CD4-positive, alpha-beta T cell treated with Interleukin-6 for 4 hours (primary cell): ENCODE measurements around the gene RPS27A.
A peak's percentile ranks its signal among the peaks of the same experiment; 100 is the strongest.
"Not testable (repeated sequence)": the region's sequence is repeated elsewhere in the genome, so short reads cannot be mapped to it uniquely, and the experiment has no call there.

Experiments
- DNase-seq: peaks from one replicate; pipeline ENCODE4 v3.0.0-alpha.2; 2020; ENCODE audit warnings: mixed read lengths

RPS27A gene

DNA sequence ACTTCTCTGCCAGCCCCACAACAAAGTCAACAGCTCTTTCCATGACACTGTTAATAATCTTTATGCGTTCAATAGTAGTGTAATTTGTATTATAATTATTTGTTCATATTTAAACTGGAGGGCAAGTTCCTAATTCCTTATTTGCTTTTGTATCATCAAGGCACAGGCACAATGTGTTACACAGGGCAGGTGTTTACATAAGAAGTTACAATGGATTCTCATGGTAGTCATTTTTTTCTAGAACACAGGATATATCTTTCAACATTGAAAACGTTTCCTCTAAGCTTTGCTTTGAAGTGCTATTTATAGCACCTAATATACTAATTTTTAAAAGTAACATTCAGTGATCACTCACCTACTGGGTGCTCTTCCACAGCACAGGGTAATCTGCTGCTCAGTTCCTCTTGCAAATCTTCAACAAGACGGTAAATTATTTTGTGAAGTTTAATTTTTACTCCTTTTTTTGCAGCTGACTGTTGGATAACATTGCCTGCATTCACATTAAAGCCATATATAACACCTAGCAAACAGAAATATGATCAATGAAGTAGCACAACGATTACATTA lies 7.3 kb downstream of the RPS27A start:
- DNase-seq, result no peak

DNA sequence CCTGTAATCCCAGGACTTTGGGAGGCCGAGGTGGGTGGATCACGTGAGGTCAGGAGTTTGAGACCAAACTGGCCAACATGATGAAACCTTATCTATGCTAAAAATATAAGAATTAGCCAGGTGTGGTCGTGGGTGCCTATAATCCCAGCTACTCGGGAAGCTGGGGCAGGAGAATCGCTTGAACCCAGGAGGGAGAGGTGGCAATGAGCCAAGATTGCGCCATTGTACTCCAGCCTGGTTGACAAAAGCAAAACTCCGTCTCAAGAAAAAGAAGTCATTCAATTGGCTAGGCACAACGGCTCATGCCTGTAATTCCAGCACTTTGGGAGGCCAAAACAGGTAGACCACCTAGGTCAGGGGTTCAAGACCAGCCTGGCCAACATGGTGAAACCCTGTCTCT lies 9.1 kb downstream of the RPS27A start:
- DNase-seq, result not testable (repeated sequence)

- DNase-seq, result no peak
These were observed 10.1 kb downstream of the RPS27A start for GRCh38 chr2:55242617-55243016.

GRCh38 chr2:55245411-55245810 lies 12.9 kb downstream of the RPS27A start:
- no peak for DNase-seq

DNA sequence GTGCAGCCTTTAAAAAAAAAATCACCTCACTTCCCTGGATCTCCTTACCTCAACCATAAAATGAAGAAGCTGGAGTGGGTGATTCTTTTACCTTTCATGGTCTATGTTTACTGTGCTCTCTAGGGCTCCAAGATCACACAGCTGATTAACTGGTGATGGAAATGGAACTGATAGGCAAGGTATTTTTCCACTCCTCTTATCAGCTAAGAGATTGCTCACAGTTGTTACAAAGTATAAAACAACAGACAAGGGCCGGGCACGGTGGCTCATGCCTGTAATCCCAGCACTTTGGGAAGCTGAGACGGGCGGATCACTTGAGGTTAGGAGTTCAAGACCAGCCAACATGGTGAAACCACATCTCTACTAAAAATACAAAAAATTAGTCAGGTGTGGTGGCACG lies 14.5 kb downstream of the RPS27A start:
- DNase-seq, result no peak

DNA sequence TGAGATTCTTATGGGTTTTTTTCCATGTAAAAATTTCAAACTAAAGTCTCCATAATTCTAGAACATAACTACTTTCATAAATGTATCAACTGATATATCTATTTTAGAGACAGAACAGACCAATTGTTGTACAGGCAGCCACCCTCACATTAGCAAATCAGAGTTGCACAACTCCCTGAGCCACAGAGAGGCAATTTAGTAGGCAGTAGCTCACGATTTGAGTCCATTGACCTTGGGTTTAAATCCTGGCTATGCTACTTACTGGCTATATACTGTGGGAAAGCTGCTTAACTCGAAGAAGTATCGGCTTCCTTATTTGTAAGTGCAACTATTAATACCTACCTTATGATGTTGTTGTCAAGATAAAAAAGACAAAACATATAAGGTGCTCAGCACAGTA lies 20.3 kb downstream of the RPS27A start:
- no peak for DNase-seq

- DNase-seq, result not testable (repeated sequence)
These were observed 27.1 kb downstream of the RPS27A start for GRCh38 chr2:55259586-55259985.

DNA sequence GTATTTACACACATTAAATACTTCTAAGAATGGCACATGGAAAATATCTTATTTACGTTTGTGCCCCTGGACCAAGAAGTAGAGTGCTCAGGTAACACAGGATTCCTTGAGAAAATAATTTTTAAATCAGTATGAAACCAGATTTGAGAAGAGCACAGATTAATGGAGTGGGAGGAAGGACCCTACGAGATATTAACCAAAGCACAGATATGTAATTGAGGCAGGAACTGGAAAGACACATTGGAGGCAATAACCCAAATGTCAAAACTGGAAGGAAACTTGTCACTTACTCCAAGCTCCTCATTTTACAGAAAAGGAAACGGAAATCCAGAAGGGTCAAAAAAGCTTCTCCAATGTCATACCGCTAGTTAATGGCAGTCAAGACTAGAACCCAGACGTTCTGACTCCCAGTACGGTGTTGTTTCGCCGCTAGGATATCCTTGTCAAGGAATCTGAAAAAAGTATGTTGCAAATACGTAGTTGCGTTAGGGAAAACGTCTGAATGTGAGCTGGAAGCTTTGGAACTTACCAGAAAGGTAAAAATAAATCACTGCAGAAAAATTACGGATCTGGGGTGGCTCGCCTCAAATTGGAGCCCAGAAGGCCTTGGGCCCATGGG lies 35.9 kb downstream of the RPS27A start:
- DNase-seq, result no peak

GRCh38 chr2:55268907-55269644 lies 36.6 kb downstream of the RPS27A start, which contains the start of gene MTIF2:
Gene MTIF2, minus strand, starts transcription at chr2:55269231. Its CDS starts 5,373 bp downstream, at chr2:55263858.
- peak; percentile 87 for DNase-seq

DNA sequence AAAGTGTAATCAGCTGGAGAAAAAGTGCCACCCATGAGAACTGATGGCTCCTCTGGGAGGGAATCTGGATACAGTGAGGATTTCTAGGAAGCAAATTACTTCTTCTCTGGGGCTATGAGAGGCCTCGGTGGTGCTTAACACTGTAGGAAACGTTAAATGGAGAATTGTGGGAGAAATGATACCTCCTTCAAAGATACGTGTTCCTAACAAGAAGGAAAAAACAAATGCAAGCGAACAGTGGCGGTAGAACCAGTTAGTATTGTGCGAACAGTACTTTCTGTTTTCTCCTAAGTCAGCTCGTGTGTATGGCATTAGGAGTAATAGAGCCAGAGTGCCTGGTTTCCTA lies 37.1 kb downstream of the RPS27A start:
- DNase-seq, result no peak

- not testable (repeated sequence) for DNase-seq
These were observed 41.9 kb downstream of the RPS27A start for GRCh38 chr2:55274346-55274745.

DNA sequence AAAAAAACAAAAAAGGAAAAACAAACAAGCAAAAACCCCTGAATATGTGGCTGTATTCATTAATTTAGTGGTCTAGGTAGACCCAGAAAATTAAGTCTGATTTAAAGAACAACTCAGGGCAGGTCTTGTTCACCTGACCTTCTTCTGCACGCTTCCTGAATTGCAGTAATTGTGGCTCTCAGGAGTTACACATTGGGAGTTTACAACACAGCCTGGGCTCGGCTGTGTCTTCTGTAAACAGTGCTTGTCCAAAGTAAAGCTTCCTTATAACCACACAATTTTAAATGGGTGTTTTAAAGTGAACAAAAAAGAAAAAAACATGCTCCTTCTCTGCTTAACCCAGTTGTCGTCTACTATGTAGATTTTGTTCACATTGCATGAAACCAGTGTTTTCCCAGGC lies 44.8 kb downstream of the RPS27A start:
- DNase-seq, result no peak

DNA sequence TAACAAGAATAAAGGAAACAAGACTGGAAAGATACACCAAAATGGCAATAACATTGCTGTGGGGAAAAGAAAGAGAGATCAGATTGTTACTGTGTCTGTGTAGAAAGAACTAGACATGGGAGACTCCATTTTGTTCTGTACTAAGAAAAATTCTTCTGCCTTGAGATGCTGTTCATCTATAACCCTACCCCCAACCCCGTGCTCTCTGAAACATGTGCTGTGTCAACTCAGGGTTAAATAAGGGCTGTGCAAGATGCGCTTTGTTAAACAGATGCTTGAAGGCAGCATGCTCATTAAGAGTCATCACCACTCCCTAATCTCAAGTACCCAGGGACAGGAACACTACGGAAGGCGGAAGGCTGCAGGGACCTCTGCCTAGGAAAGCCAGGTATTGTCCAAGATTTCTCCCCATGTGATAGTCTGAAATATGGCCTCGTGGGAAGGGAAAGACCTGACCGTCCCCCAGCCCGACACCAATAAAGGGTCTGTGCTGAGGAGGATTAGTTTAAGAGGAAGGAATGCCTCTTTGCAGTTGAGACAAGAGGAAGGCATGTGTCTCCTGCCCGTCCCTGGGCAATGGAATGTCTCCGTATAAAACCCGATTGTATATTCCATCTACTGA lies 46.8 kb downstream of the RPS27A start:
- not testable (repeated sequence) for DNase-seq

GRCh38 chr2:55279859-55280424 lies 47.5 kb downstream of the RPS27A start:
- DNase-seq, result not testable (repeated sequence)

DNA sequence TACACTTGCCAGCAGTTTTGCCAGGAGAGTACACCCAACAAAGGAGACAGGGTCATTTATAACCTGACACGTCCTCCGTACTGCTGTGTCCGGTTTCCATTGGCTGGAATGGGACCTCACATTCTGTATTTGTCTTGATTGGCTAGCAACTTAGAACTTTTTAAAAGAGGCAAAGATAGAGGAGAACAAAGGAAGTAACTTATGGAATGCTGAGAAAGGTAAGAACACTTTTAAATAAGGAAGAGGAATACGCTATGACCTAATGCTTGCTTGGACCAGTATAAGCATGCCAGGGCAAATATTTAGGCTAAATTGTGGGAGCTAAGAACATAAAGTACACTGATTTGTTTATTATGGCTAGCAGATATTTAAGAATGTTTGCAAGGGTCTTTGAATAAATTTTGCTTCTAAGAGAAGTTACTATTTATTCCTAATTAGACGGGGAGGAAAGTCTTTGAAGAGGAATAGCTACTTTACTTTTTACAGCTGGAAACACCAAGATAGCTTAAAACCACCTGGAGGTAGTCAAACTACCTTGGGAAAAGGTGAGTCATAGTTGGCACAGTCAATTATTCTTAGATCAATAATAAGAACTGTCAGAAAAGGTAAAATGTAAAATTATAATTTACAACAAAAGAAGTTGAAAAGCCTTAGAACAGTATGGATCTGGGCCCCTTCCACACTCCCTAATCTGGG lies 48.5 kb downstream of the RPS27A start:
- DNase-seq, result not testable (repeated sequence)

- DNase-seq, result peak; percentile 91
These were observed 49.8 kb downstream of the RPS27A start for GRCh38 chr2:55282110-55282917.

- DNase-seq, result no peak
These were observed 50.6 kb downstream of the RPS27A start for GRCh38 chr2:55283083-55283482.
